Kidney (tissue), 14 donors: ENCODE results near the gene RHBDL3. TPM values are rescaled to one million over a fixed set of nuclear protein-coding genes. Genes with fewer than 3 reads are reported as not detected.

Experiments
- DNase-seq, 5 donors: peaks; one replicate each; pipeline ENCODE4 v3.0.0-alpha.2; 2013 to 2020
- FAIRE-seq: peaks from 2 replicates; lab custom pipeline; 2012; peaks lifted over from hg19 to GRCh38; lab: Jason Lieb, UNC
- H3K27ac ChIP-seq, 2 donors: one replicate each; pipeline ENCODE4 v1.7.0; 2013; ENCODE audit warnings: low read depth in 2 of 2, low read length in 2 of 2, inconsistent platforms in 1 of 2
- H3K27me3 ChIP-seq: one replicate; pipeline ENCODE4 v1.7.1; 2013; ENCODE audit warnings: low read length, inconsistent platforms; ENCODE audit not compliant: control insufficient read depth, insufficient read depth
- H3K36me3 ChIP-seq, 3 donors: one replicate each; pipeline versions ENCODE4 v1.7.0 to v1.7.1; 2013; ENCODE audit warnings: low read length in 3 of 3, control low read depth in 1 of 3, inconsistent platforms in 1 of 3; ENCODE audit not compliant: insufficient read depth in 3 of 3, control insufficient read depth in 2 of 3
- H3K4me1 ChIP-seq, 3 donors: one replicate each; pipeline versions ENCODE4 v1.7.0 to v1.7.1; 2013; ENCODE audit warnings: low read length in 3 of 3, inconsistent platforms in 1 of 3, low read depth in 1 of 3; ENCODE audit not compliant: control insufficient read depth in 2 of 3, insufficient read depth in 2 of 3
- H3K4me3 ChIP-seq, 3 donors: one replicate each; pipeline versions ENCODE4 v1.7.0 to v1.8.1; 2013; ENCODE audit warnings: low read length in 3 of 3, control low read depth in 1 of 3, inconsistent platforms in 1 of 3
- H3K9ac ChIP-seq, 3 donors: one replicate each; pipeline versions ENCODE4 v1.7.0 to v1.7.1; 2013; ENCODE audit warnings: low read length in 3 of 3, control low read depth in 1 of 3, inconsistent platforms in 1 of 3
- H3K9me3 ChIP-seq, 3 donors: one replicate each; pipeline versions ENCODE4 v1.7.0 to v1.7.1; 2013; ENCODE audit warnings: low read length in 3 of 3, control low read depth in 1 of 3, inconsistent platforms in 1 of 3; ENCODE audit not compliant: control insufficient read depth in 2 of 3, insufficient read depth in 1 of 3
- CTCF ChIP-seq: IDR thresholded peaks from 3 replicates; pipeline ENCODE4 v1.5.1; 2012; ENCODE audit warnings: mild to moderate bottlenecking, moderate library complexity, borderline replicate concordance; ENCODE audit not compliant: insufficient read depth; ENCODE audit errors: extremely low read depth
- intact Hi-C: fragments of 100-400 bp; cut with DNase I; formaldehyde crosslinking; loops from one replicate; pipeline ENCODE4 v1.11.1; 2022
- microRNA-seq: library from miRNA; unstranded; fragments of <30 nt; microRNA quantifications from one replicate; pipeline ENCODE4 v1.2.0, GENCODE V29; 2020
- polyA plus RNA-seq: library from polyadenylated mRNA; stranded (reverse); fragments of 350-450 nt; fragmentation: Illumina TruSeq; extraction: RNeasy Lipid Tissue Mini Kit (QIAGEN cat#74804); gene quantifications from one replicate; pipeline ENCODE4 v1.2.3, GENCODE V29; 2014; ENCODE audit warnings: low read depth, low replicate concordance; ENCODE audit not compliant: insufficient read depth
- total RNA-seq: library from RNA; stranded (reverse); fragmentation: NEBNext Ultra II Directional; extraction: Animal tissue kit (Norgen Biotek cat#: 25700); gene quantifications from one replicate; pipeline ENCODE4 v1.2.1, GENCODE V29; 2021
- donor health status: control.
- donor health status: control.
- donor health status: control.
- donor health status: control.
- donor health status: control.
- donor health status: DM: yes; HTN: yes; CAD: no.
- donor health status: Normal renal cell carcinoma (clear cell type).

The RHBDL3 gene
- total and polyA plus RNA-seq, 2 donors from 2014 or later = 0.11 to 0.13 TPM

- no peak overlapping the region for H3K27ac ChIP-seq
- peaks cover 16 to 58% (median 20%) of the 10 kb centered on the region in 3 donors for H3K36me3 ChIP-seq
- H3K4me1 ChIP-seq = peaks cover 0 to 12% (median 11%) of the 10 kb centered on the region in 3 donors
- no peak overlapping the region for H3K4me3 ChIP-seq
- no peaks in the 10 kb centered on the region for H3K9me3 ChIP-seq
- FAIRE-seq = no peak
- intact Hi-C loops = no loop called here
- H3K9ac ChIP-seq = no peak overlapping the region
- no peak for TF ChIP-seq CTCF
- DNase-seq = no peak
- no peaks in the 10 kb centered on the region for H3K27me3 ChIP-seq
Observed at GRCh38 chr17:32357615-32358014, 92.0 kb downstream of the RHBDL3 start.

- no peak for TF ChIP-seq CTCF
- Histone ChIP-seq H3K4me3 (no peak overlapping the region), H3K9ac (no peak overlapping the region), H3K27ac (no peak overlapping the region), H3K36me3 (peaks cover 16 to 66% (median 39%) of the 10 kb centered on the region in 3 donors), H3K27me3 (no peaks in the 10 kb centered on the region), H3K9me3 (no peaks in the 10 kb centered on the region), H3K4me1 (no peaks in the 10 kb centered on the region)
- DNase-seq (no peak), FAIRE-seq (no peak)
- intact Hi-C loops = no loop called here
Observed at GRCh38 chr17:32361270-32361669, 95.6 kb downstream of the RHBDL3 start.

GRCh38 chr17:32370426-32370825 is 104.8 kb downstream of the RHBDL3 start:
- no peaks in the 10 kb centered on the region for H3K4me1 ChIP-seq
- peaks cover 25 to 70% (median 35%) of the 10 kb centered on the region in 3 donors for H3K36me3 ChIP-seq
- H3K4me3 ChIP-seq = no peak overlapping the region
- H3K9ac ChIP-seq = no peak overlapping the region
- H3K27ac ChIP-seq = no peak overlapping the region
- FAIRE-seq = no peak
- TF ChIP-seq CTCF = no peak
- intact Hi-C loops = no loop called here
- H3K9me3 ChIP-seq = no peaks in the 10 kb centered on the region
- no peak for DNase-seq
- H3K27me3 ChIP-seq = no peaks in the 10 kb centered on the region

Small RNA genes lying within 50 kb of the gene (microRNA-seq; reads per million reads assigned to microRNA genes)
- gene MIR632 = 1.0 reads per million

Other genes starting within 250 kb of the RHBDL3 start
- gene RHOT1, start 123.3 kb upstream of the RHBDL3 start, total RNA-seq = 25.6 TPM
- gene RHOT1, start 123.3 kb upstream of the RHBDL3 start, polyA plus RNA-seq = 30.4 TPM
- gene C17orf75, start 76.3 kb downstream of the RHBDL3 start, total RNA-seq = 19.4 TPM
- gene C17orf75, start 76.3 kb downstream of the RHBDL3 start, polyA plus RNA-seq = 31.6 TPM
- gene ZNF207, start 84.3 kb downstream of the RHBDL3 start, total RNA-seq = 150 TPM
- gene ZNF207, start 84.3 kb downstream of the RHBDL3 start, polyA plus RNA-seq = 54.3 TPM
- gene PSMD11, start 178.7 kb downstream of the RHBDL3 start, total RNA-seq = 67.5 TPM
- gene PSMD11, start 178.7 kb downstream of the RHBDL3 start, polyA plus RNA-seq = 65.1 TPM
- gene CDK5R1, start 221.2 kb downstream of the RHBDL3 start, total RNA-seq = 1.5 TPM
- 0.67 TPM for gene CDK5R1, start 221.2 kb downstream of the RHBDL3 start, polyA plus RNA-seq